Right ventricle myocardium inferior (tissue), 1 donor: ENCODE measurements around the gene IQGAP3. TPM values are rescaled to one million over a fixed set of nuclear protein-coding genes. Genes with fewer than 3 reads are reported as not detected.
"Not testable (repeated sequence)": the region's sequence is repeated elsewhere in the genome, so short reads cannot be mapped to it uniquely, and the experiment has no call there.

Experiments used
- ATAC-seq: fragments of 200-7000 bp; cut with Tn5 transposase; one replicate; pipeline ENCODE4 v1.9.1; 2020; ENCODE audit warnings: mild to moderate bottlenecking, moderate library complexity
- DNase-seq: peaks from one replicate; pipeline ENCODE4 v3.0.0; 2021; ENCODE audit errors: missing footprints
- intact Hi-C: fragments of 100-400 bp; cut with DNase I; formaldehyde crosslinking; loops from one replicate; pipeline ENCODE4 v1.11.0; 2022
- long read RNA-seq: library from polyadenylated mRNA; unstranded; transcript quantifications from one replicate; pipeline ENCODE4 v2.0.0, GENCODE V29; 2021
- total RNA-seq: library from RNA; stranded (reverse); fragmentation: NEBNext Ultra II Directional; extraction: Animal tissue kit (Norgen Biotek cat#: 25700); gene quantifications from one replicate; pipeline ENCODE4 v1.2.1, GENCODE V29; 2021
- donor health status: DM: no; HTN: yes; CAD: no; lungs with severe emphysema.

The IQGAP3 gene, protein sequence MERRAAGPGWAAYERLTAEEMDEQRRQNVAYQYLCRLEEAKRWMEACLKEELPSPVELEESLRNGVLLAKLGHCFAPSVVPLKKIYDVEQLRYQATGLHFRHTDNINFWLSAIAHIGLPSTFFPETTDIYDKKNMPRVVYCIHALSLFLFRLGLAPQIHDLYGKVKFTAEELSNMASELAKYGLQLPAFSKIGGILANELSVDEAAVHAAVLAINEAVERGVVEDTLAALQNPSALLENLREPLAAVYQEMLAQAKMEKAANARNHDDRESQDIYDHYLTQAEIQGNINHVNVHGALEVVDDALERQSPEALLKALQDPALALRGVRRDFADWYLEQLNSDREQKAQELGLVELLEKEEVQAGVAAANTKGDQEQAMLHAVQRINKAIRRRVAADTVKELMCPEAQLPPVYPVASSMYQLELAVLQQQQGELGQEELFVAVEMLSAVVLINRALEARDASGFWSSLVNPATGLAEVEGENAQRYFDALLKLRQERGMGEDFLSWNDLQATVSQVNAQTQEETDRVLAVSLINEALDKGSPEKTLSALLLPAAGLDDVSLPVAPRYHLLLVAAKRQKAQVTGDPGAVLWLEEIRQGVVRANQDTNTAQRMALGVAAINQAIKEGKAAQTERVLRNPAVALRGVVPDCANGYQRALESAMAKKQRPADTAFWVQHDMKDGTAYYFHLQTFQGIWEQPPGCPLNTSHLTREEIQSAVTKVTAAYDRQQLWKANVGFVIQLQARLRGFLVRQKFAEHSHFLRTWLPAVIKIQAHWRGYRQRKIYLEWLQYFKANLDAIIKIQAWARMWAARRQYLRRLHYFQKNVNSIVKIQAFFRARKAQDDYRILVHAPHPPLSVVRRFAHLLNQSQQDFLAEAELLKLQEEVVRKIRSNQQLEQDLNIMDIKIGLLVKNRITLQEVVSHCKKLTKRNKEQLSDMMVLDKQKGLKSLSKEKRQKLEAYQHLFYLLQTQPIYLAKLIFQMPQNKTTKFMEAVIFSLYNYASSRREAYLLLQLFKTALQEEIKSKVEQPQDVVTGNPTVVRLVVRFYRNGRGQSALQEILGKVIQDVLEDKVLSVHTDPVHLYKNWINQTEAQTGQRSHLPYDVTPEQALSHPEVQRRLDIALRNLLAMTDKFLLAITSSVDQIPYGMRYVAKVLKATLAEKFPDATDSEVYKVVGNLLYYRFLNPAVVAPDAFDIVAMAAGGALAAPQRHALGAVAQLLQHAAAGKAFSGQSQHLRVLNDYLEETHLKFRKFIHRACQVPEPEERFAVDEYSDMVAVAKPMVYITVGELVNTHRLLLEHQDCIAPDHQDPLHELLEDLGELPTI (N-terminal part only)
- total RNA-seq, result 1.2 TPM
- long read RNA-seq, result 0 reads

DNA sequence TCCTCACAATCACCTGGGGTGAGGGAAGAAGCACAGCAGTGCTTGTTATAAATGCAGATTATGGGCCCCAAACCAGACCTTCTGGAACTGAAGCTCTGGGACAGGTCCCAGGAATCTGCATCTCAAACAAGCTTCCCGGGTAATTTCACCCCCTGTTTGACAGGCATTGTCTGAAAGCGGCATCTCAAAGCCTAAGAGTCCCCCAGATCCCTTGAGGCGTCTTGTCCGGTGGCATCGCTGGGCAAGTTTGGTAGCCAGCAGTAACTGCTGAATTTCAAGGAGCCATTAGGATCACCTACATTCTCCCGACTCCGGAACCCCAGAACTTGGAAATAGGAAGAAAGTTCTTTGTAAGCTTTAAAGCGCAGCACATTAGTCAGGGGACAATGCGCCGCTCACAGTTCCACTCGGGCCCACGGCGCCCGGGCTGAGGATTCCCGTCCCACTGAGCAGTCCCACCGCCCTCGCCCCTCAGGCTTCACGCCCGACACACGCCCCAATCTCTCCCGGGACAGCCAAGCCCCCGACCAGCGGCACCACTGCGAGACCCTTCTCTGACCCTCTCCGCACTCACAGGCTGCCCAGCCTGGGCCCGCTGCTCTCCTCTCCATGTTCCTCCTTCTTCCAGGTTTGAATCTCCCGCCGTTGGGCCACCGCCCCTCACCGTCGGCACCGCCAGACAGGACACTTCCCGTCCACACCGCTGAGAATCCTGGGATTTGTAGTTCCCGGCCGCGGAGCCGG lies at the start of gene IQGAP3:
Gene IQGAP3, minus strand, starts transcription at position 647 of the 744 bp plus-strand sequence. Its CDS starts 36 bp downstream, at position 611.
- intact Hi-C loops, result no loop called here
- DNase-seq, result peak; percentile 89
- peak; percentile 90 for ATAC-seq

DNA sequence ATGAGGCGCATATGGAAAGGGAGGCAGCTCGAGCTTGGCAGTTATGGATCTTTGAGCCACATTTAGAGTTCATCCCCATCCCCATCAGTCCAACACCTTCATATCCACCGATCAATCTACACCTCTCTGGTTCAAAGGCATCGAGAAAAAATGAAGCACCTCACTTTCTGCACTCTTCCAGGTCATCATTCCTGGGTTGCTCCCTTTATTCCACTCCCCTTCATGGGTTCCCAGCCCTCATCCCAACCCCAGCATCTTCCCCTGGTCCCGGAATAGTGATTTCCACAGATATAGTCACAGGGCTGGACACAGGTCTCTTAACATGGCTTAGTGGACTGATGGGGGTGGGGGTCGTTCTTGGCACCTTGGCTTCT lies 47.2 kb upstream of the IQGAP3 start:
- DNase-seq (no peak), ATAC-seq (no peak)
- intact Hi-C loops, result no loop called here

DNA sequence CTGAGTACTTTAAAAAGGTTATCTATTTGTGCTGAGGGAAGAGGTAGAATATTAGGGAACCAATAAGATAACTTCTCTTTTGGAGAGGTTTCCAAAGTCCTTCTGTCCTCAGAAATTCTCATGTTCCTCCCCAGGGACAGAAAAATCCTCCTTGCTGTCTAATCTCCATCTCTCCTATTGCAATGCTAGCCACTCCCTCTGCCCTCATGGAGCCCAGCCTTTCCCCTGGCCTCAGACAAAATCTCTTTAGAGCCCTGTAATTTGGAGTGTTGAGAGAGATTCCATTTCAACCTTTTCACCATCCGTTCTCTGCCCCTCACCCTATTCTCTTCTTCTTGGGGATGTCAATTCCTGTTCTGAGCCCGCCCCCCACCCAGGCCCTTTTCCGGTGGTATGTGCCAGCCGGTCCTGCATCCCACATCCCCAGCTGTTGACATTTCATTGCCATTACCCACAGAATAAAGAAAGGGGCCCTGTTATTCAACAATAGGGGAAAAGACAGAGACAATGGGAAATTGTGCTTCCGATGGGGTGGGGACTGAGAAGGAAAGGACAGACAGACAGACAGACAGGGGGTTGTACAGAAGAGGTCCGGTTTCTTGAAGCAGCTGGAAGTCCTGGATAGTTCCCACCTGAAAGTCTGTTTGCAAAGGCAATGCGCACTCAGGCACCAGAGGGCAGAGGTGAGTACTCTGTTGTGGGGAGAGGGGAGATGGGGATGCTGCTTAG lies 46.7 kb upstream of the IQGAP3 start, which contains the start of gene HAPLN2:
Gene HAPLN2, plus strand, starts transcription at position 563 of the 729 bp plus-strand sequence. CDS start 4,076 bp downstream, outside the sequence.
- DNase-seq, result no peak
- intact Hi-C loops, result no loop called here
- ATAC-seq, result no peak

DNA sequence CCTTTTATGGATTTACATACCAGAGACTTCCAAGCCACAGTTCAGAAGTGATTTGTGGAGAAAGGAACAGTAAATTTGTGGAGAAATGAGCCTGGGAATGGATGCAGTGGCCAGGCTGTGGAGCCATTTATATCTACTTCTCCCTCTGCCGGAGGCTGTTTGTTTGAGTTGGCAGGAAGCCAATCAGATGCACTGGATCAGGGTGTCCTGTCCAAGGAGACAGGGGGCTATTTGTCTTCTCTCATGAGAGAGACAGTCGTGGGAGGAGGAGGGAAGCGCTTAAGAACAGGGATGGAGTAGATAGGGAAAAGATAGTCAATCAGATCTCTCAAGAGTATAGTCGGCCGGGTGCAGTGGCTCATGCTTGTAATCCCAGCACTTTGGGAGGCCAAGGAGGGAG lies 44.1 kb upstream of the IQGAP3 start:
- no peak for DNase-seq
- ATAC-seq, result peak; percentile 73
- intact Hi-C loops, result no loop called here

DNA sequence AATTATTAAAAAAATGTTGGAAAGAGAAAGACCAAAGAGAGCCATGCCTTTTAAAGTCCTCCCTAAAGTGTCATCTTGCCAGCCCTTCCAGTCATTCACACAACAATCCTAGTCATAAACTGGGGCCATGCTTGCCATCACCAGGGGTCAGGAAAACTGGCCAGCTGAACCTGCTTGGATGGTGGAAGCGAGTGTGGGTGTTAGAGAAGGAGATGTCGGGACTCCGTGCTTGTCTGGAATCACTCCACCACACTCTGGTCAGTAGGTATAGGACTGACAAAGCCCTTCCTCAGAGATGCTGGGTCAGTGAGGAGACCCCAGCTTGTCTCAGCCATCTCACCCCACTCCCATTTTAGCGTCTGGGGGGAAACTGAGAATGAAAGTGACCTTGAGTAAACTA lies 43.6 kb upstream of the IQGAP3 start:
- ATAC-seq (no peak), DNase-seq (no peak)
- intact Hi-C loops, result no loop called here

DNA sequence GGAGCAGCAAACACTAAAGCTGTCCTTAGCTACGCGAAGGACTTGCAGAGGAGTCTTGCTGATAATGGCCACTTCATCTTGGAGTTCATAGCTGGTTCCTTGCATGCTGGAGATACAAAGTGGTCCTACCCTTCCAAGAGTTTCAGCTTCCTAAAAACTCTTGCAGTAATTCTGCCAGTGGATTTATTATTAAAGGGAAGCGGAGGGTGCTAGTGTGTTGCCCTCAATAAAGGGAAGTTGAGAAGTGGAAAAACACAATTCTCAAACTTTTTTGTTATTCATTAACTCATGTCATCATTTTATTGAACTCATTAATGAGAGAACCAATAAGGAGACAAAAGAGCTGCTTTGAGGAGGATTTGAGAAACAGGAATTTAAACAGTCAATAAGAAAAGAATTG lies 40.3 kb upstream of the IQGAP3 start:
- no peak for ATAC-seq
- DNase-seq, result no peak
- intact Hi-C loops, result no loop called here

DNA sequence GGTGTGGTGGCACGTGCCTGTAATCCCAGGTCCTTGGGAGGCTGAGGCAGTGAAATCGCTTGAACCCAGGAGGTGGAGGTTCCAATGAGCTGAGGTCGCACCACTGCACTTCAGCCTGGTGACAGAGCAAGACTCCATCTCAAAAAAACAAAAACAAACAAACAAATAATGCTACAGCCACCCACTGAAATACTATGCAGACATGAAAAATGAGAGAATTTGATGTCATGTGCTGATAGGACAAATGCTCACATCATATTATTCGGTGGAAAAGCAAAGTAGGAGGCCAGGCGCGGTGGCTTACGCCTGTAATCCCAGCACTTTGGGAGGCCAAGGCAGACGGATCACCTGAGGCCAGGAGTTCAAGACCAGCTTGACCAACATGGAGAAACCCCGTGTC lies 37.7 kb upstream of the IQGAP3 start:
- ATAC-seq, DNase-seq, intact Hi-C loops: not testable (repeated sequence)

DNA sequence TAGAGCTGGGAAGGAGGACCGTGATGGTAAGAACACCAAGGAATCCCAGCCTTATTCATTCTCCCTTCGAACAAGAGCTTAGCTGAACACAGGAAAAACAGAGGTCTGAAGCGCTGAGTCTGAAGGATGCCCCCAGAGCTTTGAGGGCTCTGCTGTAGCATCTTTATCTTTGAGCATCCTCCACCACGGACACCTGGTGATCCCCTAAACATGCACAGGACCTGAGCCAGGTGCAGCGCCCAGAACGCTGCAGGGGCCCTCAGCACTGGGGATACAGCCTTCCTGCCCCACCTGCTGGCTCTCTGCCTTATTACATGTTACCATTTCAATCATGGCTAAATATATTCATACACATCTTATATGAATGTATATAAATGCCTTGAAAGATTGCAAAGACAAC lies 36.6 kb upstream of the IQGAP3 start:
- intact Hi-C loops, result loop anchor here (1.0 to 5.0 kb wide), 4 partner anchors 24 to 227 kb away; no protein-coding TSS in a partner anchor
- ATAC-seq (no peak), DNase-seq (no peak)

DNA sequence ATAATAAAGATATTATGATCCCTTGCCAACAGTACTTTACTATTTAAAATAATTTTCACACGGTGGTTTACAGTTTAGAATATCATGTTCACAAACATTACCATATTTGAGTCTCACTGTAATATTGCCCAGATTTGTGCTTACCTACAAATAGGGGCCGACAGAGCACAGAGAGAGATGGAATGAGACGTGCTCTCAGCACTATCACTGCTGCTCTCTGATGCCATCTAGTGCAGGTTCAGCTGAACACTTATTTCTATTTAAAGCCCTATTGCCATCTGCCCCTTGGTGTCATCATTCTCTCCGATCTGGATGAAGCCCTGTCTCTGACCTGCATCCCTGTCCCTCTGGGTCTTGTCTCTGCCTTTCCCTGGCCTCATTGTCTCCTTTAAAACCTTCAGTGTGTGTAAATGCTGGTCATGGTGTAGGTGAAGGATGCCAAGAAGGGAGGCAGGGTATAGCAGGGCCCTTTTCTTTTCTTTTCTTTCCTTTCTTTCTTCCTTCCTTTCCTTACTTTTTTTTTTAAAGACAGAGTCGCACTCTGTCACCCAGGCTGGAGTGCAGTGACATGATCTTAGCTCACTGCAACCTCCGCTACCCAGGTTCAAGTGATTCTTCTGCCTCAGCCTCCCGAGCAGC lies 35.8 kb upstream of the IQGAP3 start:
- no peak for DNase-seq
- peak; percentile 91 for ATAC-seq
- intact Hi-C loops, result loop anchor here (1.0 to 5.0 kb wide), 4 partner anchors 23 to 226 kb away; no protein-coding TSS in a partner anchor

DNA sequence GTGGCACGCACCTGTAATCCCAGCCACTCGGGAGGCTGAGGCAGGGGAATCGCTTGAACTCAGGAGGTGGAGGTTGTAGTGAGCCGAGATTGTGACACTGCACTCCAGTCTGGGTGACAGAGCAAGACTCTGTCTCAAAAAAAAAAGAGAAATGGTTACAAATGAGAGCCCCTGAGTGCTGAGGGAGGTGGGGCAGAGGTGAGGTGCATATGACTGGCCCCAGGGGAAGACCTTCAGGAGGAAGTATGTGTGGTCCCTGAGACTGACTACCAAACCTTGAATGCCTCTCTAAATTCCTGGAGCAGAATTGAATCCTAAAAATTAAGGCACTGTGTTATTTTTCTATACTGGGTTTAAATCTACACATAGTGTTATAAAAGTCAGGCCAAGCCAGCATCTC lies 35.0 kb upstream of the IQGAP3 start:
- not testable (repeated sequence) for DNase-seq, ATAC-seq
- intact Hi-C loops, result loop anchor here (5.0 kb wide), 2 partner anchors 100 to 225 kb away; no protein-coding TSS in a partner anchor

DNA sequence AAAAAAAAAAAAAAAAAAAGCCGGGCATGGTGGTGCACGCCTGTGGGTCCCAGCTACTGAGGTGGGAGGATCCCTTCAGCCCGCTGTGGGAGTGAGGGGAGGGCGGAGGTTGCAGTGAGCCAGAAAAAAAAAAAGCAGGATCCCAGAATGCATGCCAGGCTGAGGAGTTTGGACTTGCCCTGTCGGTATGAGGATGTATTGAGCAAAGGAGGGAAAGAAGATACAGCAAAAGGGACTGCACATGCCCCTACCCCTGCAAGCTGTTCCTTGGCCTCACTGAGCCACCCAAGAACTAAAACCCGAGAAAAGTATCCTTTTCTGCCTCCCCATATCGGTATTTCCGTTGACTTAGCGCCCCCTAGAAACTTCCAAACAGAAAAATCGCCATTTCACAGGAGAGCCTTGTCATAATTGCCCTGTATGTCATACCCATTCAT lies 30.2 kb upstream of the IQGAP3 start:
- ATAC-seq, result no peak
- intact Hi-C loops, result no loop called here

DNA sequence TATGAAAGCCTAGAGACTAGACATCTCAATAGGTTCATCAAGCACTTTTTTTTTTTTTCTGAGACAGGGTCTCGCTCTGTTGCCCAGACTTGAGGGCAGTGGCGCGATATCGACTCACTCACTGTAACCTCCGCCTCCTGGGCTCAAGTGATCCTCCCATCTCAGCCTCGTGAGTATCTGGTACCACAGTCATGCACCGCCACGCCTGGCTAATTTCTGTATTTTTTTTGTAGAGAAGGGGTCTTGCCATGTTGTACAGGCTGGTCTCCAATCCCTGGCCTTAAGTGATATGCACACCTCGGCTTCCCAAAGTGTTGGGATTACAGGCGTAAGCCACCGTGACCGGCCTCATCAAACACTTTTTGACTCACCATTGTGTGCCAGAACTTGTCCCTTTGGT lies 29.5 kb upstream of the IQGAP3 start:
- intact Hi-C loops, result no loop called here
- ATAC-seq (no peak), DNase-seq (no peak)

More for the DNA sequence above, 30.2 kb upstream of the IQGAP3 start:
- no peak for DNase-seq

DNA sequence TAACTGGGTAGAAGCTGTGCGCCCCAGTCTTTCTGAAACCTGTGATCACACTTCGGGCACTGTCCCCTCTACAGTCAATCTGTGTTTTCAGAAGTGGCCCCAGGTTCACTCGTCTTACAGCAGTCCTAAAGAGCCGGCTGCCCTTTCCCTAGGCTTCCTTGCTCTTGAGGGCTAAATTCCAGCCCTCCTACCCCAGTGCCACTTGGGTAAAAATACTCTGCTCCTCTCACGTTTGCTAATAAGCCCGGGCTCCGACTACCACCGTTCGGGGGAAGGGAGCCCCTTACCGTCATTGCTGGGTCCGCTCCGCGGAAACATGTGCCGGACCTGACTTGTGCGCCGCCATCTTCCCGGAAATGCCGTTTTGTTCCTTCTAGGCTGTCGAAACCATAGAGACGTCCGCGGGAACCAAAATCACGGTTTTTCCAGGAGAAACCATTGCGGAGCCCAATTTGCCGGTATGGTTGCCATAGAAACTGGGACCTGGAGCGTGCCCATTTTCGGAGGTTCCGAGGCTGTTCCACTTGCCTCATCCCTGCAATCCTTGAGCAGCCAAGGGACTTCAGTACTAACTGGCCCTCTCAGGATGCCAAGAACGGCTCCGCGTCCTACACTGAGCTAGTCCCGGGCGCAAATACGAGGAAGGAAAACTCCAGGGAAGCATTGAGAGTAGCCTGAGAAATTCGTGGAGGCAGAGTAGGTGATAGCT lies 28.9 kb upstream of the IQGAP3 start, which contains the start of gene GPATCH4:
Gene GPATCH4, minus strand, starts transcription at position 358 of the 709 bp plus-strand sequence.
- DNase-seq (peak; percentile 88), ATAC-seq (peak; percentile 88)
- intact Hi-C loops, result no loop called here

DNA sequence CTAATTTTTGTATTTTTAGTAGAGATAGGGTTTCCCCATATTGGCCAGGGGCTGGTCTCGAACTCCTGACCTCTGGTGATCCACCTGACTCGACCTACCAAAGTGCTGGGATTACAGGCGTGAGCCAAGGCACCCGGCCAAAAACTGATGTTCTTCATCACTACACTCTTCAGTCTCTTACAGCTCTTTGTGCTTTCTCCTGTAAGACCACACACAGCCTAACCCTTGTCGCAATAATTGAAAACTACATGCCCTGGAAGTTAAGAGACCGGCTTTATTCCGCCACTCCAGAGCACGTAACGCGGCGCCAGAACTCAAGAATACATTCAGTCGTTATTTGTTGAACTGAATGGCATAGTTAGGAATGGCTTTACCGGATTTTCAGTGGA lies 28.4 kb upstream of the IQGAP3 start:
- DNase-seq (no peak), ATAC-seq (no peak)
- intact Hi-C loops, result no loop called here

DNA sequence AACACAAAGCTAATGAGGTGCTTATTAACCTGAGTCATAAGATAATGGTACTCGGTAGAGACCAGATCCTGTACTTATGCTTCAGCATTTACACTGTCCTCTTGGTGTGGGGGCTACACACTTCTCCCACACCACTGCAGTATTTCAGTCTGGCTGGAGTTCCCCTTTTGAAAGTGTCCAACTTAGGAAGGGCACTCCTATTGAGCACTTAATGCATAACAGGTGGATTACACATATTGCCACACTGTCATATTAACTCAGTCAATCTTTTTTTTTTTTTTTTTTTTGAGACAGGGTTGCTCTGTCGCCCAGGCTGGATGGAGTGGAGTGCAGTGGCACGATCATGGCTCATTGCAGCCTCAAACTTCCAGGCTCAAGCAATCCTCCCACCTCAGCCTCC lies 27.4 kb upstream of the IQGAP3 start:
- ATAC-seq (no peak), DNase-seq (no peak)
- intact Hi-C loops, result no loop called here
